Uterus (tissue), 4 donors: ENCODE data around the gene PRKAR1A. TPM values are rescaled to one million over a fixed set of nuclear protein-coding genes. Genes with fewer than 3 reads are reported as not detected.

Experiments
- DNase-seq, 2 donors: peaks; one replicate each; pipeline ENCODE4 v3.0.0-alpha.2; 2019 to 2020
- H3K27ac ChIP-seq, 2 donors: fragments of 200-600 bp; sonication (generic); 1 replicate in 1 of 2; 2 replicates in 1 of 2; pipeline ENCODE4 v1.5.1; 2016 to 2018
- H3K27me3 ChIP-seq, 2 donors: fragments of 200-600 bp; sonication (generic); one replicate each; pipeline ENCODE4 v1.5.1; 2018 to 2019; ENCODE audit warnings: control low read depth in 1 of 2
- H3K36me3 ChIP-seq, 2 donors: fragments of 200-600 bp; sonication (generic); one replicate each; pipeline ENCODE4 v1.5.1; 2019; ENCODE audit warnings: control low read depth in 1 of 2
- H3K4me1 ChIP-seq, 2 donors: fragments of 200-600 bp; sonication (generic); one replicate each; pipeline ENCODE4 v1.5.1; 2018 to 2019; ENCODE audit warnings: control low read depth in 1 of 2
- H3K4me3 ChIP-seq, 2 donors: fragments of 200-600 bp; sonication (generic); 1 replicate in 1 of 2; 2 replicates in 1 of 2; pipeline ENCODE4 v1.5.1; 2018 to 2019; ENCODE audit warnings: mild to moderate bottlenecking in 1 of 2
- H3K9me3 ChIP-seq, 2 donors: fragments of 200-600 bp; sonication (generic); one replicate each; pipeline ENCODE4 v1.5.1; 2019; ENCODE audit warnings: control low read depth in 1 of 2
- CTCF ChIP-seq, 4 experiments: fragments of 200-600 bp in 2 of 4; fragments of 450-650 bp in 2 of 4; sonication (generic) in 2 of 4; IDR thresholded peaks; one replicate each; pipeline ENCODE4 v1.5.1; 2016 to 2019; ENCODE audit warnings: antibody characterized with exemption in 4 of 4, mild to moderate bottlenecking in 2 of 4, moderate library complexity in 1 of 4
- POLR2A ChIP-seq, 2 donors: fragments of 450-650 bp; IDR thresholded peaks; one replicate each; pipeline ENCODE4 v1.6.1; 2016; ENCODE audit warnings: antibody characterized with exemption in 2 of 2, mild to moderate bottlenecking in 1 of 2, moderate library complexity in 1 of 2
- intact Hi-C: fragments of 100-400 bp; cut with DNase I; formaldehyde crosslinking; loops from one replicate; pipeline ENCODE4 v1.15.1; 2023; ENCODE audit warnings: low total_unique reads
- total RNA-seq, 4 donors: library from RNA; depleted of rRNA in 3 of 4; stranded (reverse); fragments of >200 nt in 3 of 4; gene quantifications; one replicate each; pipeline versions ENCODE4 v1.1.0 to v1.2.4, GENCODE V29; 2014 to 2023
- donor health status: DM: yes; HTN: yes; CAD: no.

PRKAR1A gene
- total RNA-seq, 4 donors from 2014 or later: 171 to 532 (median 388) TPM

- H3K4me1 ChIP-seq: peaks cover 23 to 29% of the 10 kb centered on the region in 2 donors
- H3K27me3 ChIP-seq: no peaks in the 10 kb centered on the region
- TF ChIP-seq POLR2A (IDR thresholded peaks at IDR 0.05) (no peak), CTCF (IDR thresholded peaks at IDR 0.05) (no peak)
- H3K4me3 ChIP-seq: no peak overlapping the region
- H3K36me3 ChIP-seq: no peaks in the 10 kb centered on the region
- peak overlapping the region; percentile 80 to 91 for H3K27ac ChIP-seq
- DNase-seq: peak; percentile 70 to 71
- no peaks in the 10 kb centered on the region for H3K9me3 ChIP-seq
- intact Hi-C loops: no loop called here
These were observed 79.4 kb downstream of the PRKAR1A start for GRCh38 chr17:68591583-68591982.

- peak overlapping the region; percentile 80 to 91 for H3K27ac ChIP-seq
These were observed 79.8 kb downstream of the PRKAR1A start for GRCh38 chr17:68592009-68592408.

GRCh38 chr17:68592682-68593641 lies 80.7 kb downstream of the PRKAR1A start:
- Histone ChIP-seq H3K9me3 (no peaks in the 10 kb centered on the region), H3K4me3 (no peak overlapping the region), H3K27me3 (no peaks in the 10 kb centered on the region), H3K27ac (peak overlapping the region; percentile 80 to 91), H3K36me3 (no peaks in the 10 kb centered on the region), H3K4me1 (peaks cover 25 to 29% of the 10 kb centered on the region in 2 donors)
- no peak for TF ChIP-seq POLR2A (IDR thresholded peaks at IDR 0.05)
- no peak for TF ChIP-seq CTCF (IDR thresholded peaks at IDR 0.05)
- intact Hi-C loops: no loop called here
- DNase-seq: peak; percentile 41 to 58

More at GRCh38 chr17:68592009-68592408, 79.8 kb downstream of the PRKAR1A start:
- no peak for DNase-seq
- Histone ChIP-seq H3K4me1 (peaks cover 23 to 29% of the 10 kb centered on the region in 2 donors), H3K27me3 (no peaks in the 10 kb centered on the region), H3K36me3 (no peaks in the 10 kb centered on the region), H3K9me3 (no peaks in the 10 kb centered on the region), H3K4me3 (no peak overlapping the region)
- intact Hi-C loops: no loop called here
- TF ChIP-seq CTCF (IDR thresholded peaks at IDR 0.05) (no peak), POLR2A (IDR thresholded peaks at IDR 0.05) (no peak)

- no peak overlapping the region for H3K4me3 ChIP-seq
- peaks cover 27 to 29% of the 10 kb centered on the region in 2 donors for H3K4me1 ChIP-seq
- no peaks in the 10 kb centered on the region for H3K9me3 ChIP-seq
- intact Hi-C loops: no loop called here
- H3K36me3 ChIP-seq: no peaks in the 10 kb centered on the region
- DNase-seq: no peak
- TF ChIP-seq CTCF (IDR thresholded peaks at IDR 0.05): no peak
- H3K27ac ChIP-seq: peak overlapping the region; percentile 80 to 91
- no peaks in the 10 kb centered on the region for H3K27me3 ChIP-seq
These were observed 82.3 kb downstream of the PRKAR1A start for GRCh38 chr17:68594552-68594951.

- Histone ChIP-seq H3K27ac (peak overlapping the region; percentile 80 to 91), H3K27me3 (no peaks in the 10 kb centered on the region), H3K36me3 (no peaks in the 10 kb centered on the region), H3K4me3 (no peak overlapping the region), H3K4me1 (peaks cover 25 to 29% of the 10 kb centered on the region in 2 donors), H3K9me3 (no peaks in the 10 kb centered on the region)
- intact Hi-C loops: no loop called here
- DNase-seq: peak; percentile 32 to 53
- TF ChIP-seq POLR2A (IDR thresholded peaks at IDR 0.05) (no peak), CTCF (IDR thresholded peaks at IDR 0.05) (no peak)
These were observed 83.3 kb downstream of the PRKAR1A start for GRCh38 chr17:68595496-68595895.
